IPS-18a (cell line): ENCODE data around the gene TIMELESS.
"Not testable (repeated sequence)": the region's sequence is repeated elsewhere in the genome, so short reads cannot be mapped to it uniquely, and the experiment has no call there.

Source experiments
- H3K27ac ChIP-seq: one replicate; pipeline ENCODE4 v1.5.1; 2013; ENCODE audit warnings: low read length
- H3K27me3 ChIP-seq: one replicate; pipeline ENCODE4 v1.6.1; 2013; ENCODE audit warnings: mild to moderate bottlenecking, low read length; ENCODE audit not compliant: control insufficient read depth, insufficient read depth
- H3K36me3 ChIP-seq: one replicate; pipeline ENCODE4 v1.6.1; 2013; ENCODE audit warnings: low read depth, low read length; ENCODE audit not compliant: control insufficient read depth
- H3K4me1 ChIP-seq: one replicate; pipeline ENCODE4 v1.6.1; 2013; ENCODE audit warnings: low read depth, low read length; ENCODE audit not compliant: control insufficient read depth
- H3K4me3 ChIP-seq: one replicate; pipeline ENCODE4 v1.5.1; 2013; ENCODE audit warnings: low read length
- H3K9ac ChIP-seq: one replicate; pipeline ENCODE4 v1.6.1; 2013; ENCODE audit warnings: mild to moderate bottlenecking, low read length, moderate library complexity
- H3K9me3 ChIP-seq: one replicate; pipeline ENCODE4 v1.6.1; 2013; ENCODE audit warnings: low read depth, low read length; ENCODE audit not compliant: control insufficient read depth

The TIMELESS gene

GRCh38 chr12:56399466-56399865 is 49.8 kb downstream of the TIMELESS start:
- H3K27me3 ChIP-seq, H3K4me3 ChIP-seq, H3K36me3 ChIP-seq, H3K4me1 ChIP-seq, H3K27ac ChIP-seq, H3K9ac ChIP-seq, H3K9me3 ChIP-seq: not testable (repeated sequence)

GRCh38 chr12:56398324-56398723 is 50.9 kb downstream of the TIMELESS start:
- H3K27me3 ChIP-seq: no peaks in the 10 kb centered on the region
- H3K36me3 ChIP-seq: no peaks in the 10 kb centered on the region
- no peaks in the 10 kb centered on the region for H3K4me1 ChIP-seq
- no peak overlapping the region for H3K4me3 ChIP-seq
- no peak overlapping the region for H3K27ac ChIP-seq
- no peak overlapping the region for H3K9ac ChIP-seq
- no peaks in the 10 kb centered on the region for H3K9me3 ChIP-seq

GRCh38 chr12:56392331-56392730 is 56.9 kb downstream of the TIMELESS start:
- no peak overlapping the region for H3K27ac ChIP-seq
- no peak overlapping the region for H3K4me3 ChIP-seq
- H3K9ac ChIP-seq: no peak overlapping the region
- H3K9me3 ChIP-seq: no peaks in the 10 kb centered on the region
- H3K4me1 ChIP-seq: peaks cover under 1% of the 10 kb centered on the region
- H3K27me3 ChIP-seq: no peaks in the 10 kb centered on the region
- no peaks in the 10 kb centered on the region for H3K36me3 ChIP-seq

- Histone ChIP-seq H3K27ac (no peak overlapping the region), H3K27me3 (no peaks in the 10 kb centered on the region), H3K9me3 (no peaks in the 10 kb centered on the region), H3K4me3 (no peak overlapping the region), H3K9ac (no peak overlapping the region), H3K4me1 (peaks cover 3% of the 10 kb centered on the region), H3K36me3 (no peaks in the 10 kb centered on the region)
These were observed 57.5 kb downstream of the TIMELESS start for GRCh38 chr12:56391721-56392120.

GRCh38 chr12:56389412-56389811 is 59.8 kb downstream of the TIMELESS start:
- H3K27me3 ChIP-seq: no peaks in the 10 kb centered on the region
- peaks cover 3% of the 10 kb centered on the region for H3K4me1 ChIP-seq
- H3K36me3 ChIP-seq: no peaks in the 10 kb centered on the region
- H3K9ac ChIP-seq: no peak overlapping the region
- H3K27ac ChIP-seq: no peak overlapping the region
- H3K4me3 ChIP-seq: no peak overlapping the region
- H3K9me3 ChIP-seq: no peaks in the 10 kb centered on the region

GRCh38 chr12:56387152-56387736 is 62.0 kb downstream of the TIMELESS start:
- no peak overlapping the region for H3K4me3 ChIP-seq
- H3K4me1 ChIP-seq: peaks cover 3% of the 10 kb centered on the region
- H3K9me3 ChIP-seq: no peaks in the 10 kb centered on the region
- H3K36me3 ChIP-seq: no peaks in the 10 kb centered on the region
- no peak overlapping the region for H3K9ac ChIP-seq
- H3K27me3 ChIP-seq: no peaks in the 10 kb centered on the region
- H3K27ac ChIP-seq: no peak overlapping the region

GRCh38 chr12:56385873-56386272 is 63.4 kb downstream of the TIMELESS start:
- no peaks in the 10 kb centered on the region for H3K27me3 ChIP-seq
- peaks cover 3% of the 10 kb centered on the region for H3K4me1 ChIP-seq
- no peak overlapping the region for H3K27ac ChIP-seq
- no peak overlapping the region for H3K9ac ChIP-seq
- no peaks in the 10 kb centered on the region for H3K9me3 ChIP-seq
- H3K36me3 ChIP-seq: no peaks in the 10 kb centered on the region
- no peak overlapping the region for H3K4me3 ChIP-seq

DNA sequence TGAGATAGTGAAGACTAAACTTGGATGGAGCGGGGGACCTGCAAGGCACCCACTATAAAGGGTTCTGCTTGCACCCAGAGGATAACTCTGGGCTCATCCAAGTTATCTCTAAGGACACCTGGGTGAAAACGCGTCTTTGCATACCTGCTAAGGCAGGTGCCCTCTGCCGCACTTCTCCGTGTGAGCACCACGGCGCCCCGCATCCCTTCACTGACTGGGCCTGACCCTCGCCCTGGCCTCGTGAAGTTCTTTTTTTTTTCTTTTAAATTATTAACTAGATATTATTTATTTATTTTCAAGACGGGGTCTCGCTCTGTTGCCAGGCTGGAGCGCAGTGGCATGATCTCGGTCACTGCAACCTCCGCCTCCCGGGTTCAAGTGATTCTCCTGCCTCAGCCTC is 66.6 kb downstream of the TIMELESS start:
- Histone ChIP-seq H3K27me3 (no peaks in the 10 kb centered on the region), H3K36me3 (no peaks in the 10 kb centered on the region), H3K9ac (no peak overlapping the region), H3K4me3 (no peak overlapping the region), H3K4me1 (peaks cover 4% of the 10 kb centered on the region), H3K27ac (no peak overlapping the region), H3K9me3 (no peaks in the 10 kb centered on the region)

DNA sequence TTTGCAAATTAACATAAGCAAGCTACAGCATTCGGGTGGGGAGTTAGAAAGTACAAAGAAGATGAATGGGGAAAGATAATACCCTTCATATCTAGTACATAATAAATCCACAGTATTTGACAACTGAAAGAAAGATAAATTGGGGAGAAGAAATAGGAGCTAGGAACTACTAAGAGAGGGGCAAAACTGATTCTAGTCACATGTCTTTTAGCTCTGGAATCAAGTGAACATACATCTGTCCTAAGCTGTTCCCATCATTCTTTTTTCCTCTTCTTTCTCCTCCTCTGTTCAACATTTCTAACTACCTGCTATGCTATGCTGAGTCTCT is 71.3 kb downstream of the TIMELESS start:
- Histone ChIP-seq H3K27ac (no peak overlapping the region), H3K36me3 (no peaks in the 10 kb centered on the region), H3K9me3 (peaks cover 3% of the 10 kb centered on the region), H3K9ac (no peak overlapping the region), H3K27me3 (no peaks in the 10 kb centered on the region), H3K4me1 (peaks cover 4% of the 10 kb centered on the region), H3K4me3 (no peak overlapping the region)

- no peaks in the 10 kb centered on the region for H3K36me3 ChIP-seq
- peaks cover 4% of the 10 kb centered on the region for H3K4me1 ChIP-seq
- no peak overlapping the region for H3K4me3 ChIP-seq
- peaks cover 3% of the 10 kb centered on the region for H3K9me3 ChIP-seq
- H3K9ac ChIP-seq: no peak overlapping the region
- no peaks in the 10 kb centered on the region for H3K27me3 ChIP-seq
- no peak overlapping the region for H3K27ac ChIP-seq
These were observed 71.8 kb downstream of the TIMELESS start for GRCh38 chr12:56377310-56377988.

DNA sequence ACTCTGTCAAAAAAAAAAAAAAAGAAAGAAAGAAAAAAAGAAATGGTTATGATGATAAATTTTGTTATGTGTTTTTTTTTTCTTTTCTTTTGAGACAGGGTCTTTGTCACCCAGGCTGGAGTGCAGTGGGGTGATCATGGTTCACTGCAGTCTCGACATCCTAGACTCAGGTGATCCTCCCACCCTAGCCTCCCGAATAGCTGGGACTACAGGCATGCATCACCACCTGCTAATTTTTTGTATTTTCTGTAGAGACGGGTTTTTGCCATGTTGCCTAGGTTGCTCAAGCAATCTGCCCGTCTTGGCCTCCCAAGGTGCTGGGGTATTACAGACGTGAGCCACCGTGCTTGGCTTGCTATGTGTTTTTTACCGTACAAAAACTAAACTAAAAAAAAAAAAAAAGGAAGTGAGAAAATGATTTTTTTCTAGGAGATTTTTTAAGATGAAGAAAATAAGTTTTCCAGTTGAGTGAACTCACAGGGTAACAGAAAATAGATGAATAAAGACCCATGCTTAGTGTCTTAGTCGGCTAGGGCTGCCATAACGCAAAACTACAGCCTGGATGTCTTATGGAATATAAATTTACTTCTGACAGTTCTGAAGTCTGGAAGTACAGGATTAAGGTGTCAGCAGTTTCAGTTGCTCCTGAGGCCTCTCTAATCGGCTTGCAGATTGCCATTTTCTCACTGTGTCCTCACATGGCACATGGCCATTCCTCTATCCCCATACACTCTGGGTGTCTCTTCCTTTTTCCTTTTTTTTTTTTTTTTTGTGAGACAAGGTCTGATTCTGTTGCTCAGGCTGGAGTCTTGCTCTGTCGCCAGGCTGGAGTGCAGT is 73.4 kb downstream of the TIMELESS start:
- H3K27ac ChIP-seq: no peak overlapping the region
- peaks cover 4% of the 10 kb centered on the region for H3K4me1 ChIP-seq
- H3K4me3 ChIP-seq: no peak overlapping the region
- H3K9ac ChIP-seq: no peak overlapping the region
- H3K27me3 ChIP-seq: no peaks in the 10 kb centered on the region
- no peaks in the 10 kb centered on the region for H3K36me3 ChIP-seq
- H3K9me3 ChIP-seq: peaks cover 3% of the 10 kb centered on the region
